CD4-positive, alpha-beta T cell treated with Interleukin-6 at 100 ng/mL for 8 hours (primary cell): ENCODE data around the gene DSCAML1.

Experiments
- DNase-seq: peaks from one replicate; pipeline ENCODE4 v3.0.0-alpha.2; 2020; ENCODE audit warnings: mixed read lengths, low spot score

The DSCAML1 gene

GRCh38 chr11:117761993-117762392 is 35.0 kb downstream of the DSCAML1 start:
- no peak for DNase-seq

GRCh38 chr11:117759305-117759704 is 37.7 kb downstream of the DSCAML1 start:
- no peak for DNase-seq

GRCh38 chr11:117754030-117754429 is 43.0 kb downstream of the DSCAML1 start:
- no peak for DNase-seq

- DNase-seq = no peak
Measured at GRCh38 chr11:117752721-117753237, 44.2 kb downstream of the DSCAML1 start.

GRCh38 chr11:117752071-117752470 is 44.9 kb downstream of the DSCAML1 start:
- no peak for DNase-seq

GRCh38 chr11:117750916-117751662 is 45.9 kb downstream of the DSCAML1 start:
- DNase-seq = no peak

- DNase-seq = no peak
Measured at GRCh38 chr11:117750357-117750756, 46.7 kb downstream of the DSCAML1 start.

- DNase-seq = no peak
Measured at GRCh38 chr11:117749541-117749910, 47.5 kb downstream of the DSCAML1 start.

- no peak for DNase-seq
Measured at GRCh38 chr11:117748771-117749540, 48.1 kb downstream of the DSCAML1 start.

GRCh38 chr11:117747892-117748291 is 49.1 kb downstream of the DSCAML1 start:
- DNase-seq = no peak

- DNase-seq = no peak
Measured at GRCh38 chr11:117745346-117745745, 51.7 kb downstream of the DSCAML1 start.

- no peak for DNase-seq
Measured at GRCh38 chr11:117744471-117745150, 52.4 kb downstream of the DSCAML1 start.

GRCh38 chr11:117743121-117743815 is 53.7 kb downstream of the DSCAML1 start:
- DNase-seq = no peak

- no peak for DNase-seq
Measured at GRCh38 chr11:117738246-117738957, 58.6 kb downstream of the DSCAML1 start.

GRCh38 chr11:117735350-117735977 is 61.6 kb downstream of the DSCAML1 start:
- DNase-seq = no peak

GRCh38 chr11:117734601-117735024 is 62.4 kb downstream of the DSCAML1 start:
- DNase-seq = no peak

GRCh38 chr11:117733316-117733715 is 63.7 kb downstream of the DSCAML1 start:
- no peak for DNase-seq

GRCh38 chr11:117731722-117732290 is 65.2 kb downstream of the DSCAML1 start:
- no peak for DNase-seq

GRCh38 chr11:117730208-117730800 is 66.7 kb downstream of the DSCAML1 start:
- DNase-seq = no peak
